Stimulated activated CD4-positive, alpha-beta T cell treated with anti-CD3 and anti-CD28 coated beads, Interleukin-1b, Interleukin-23, amount 100 ng/mL, for 4 hours (primary cell): ENCODE results near the gene ABR.

Experiments used
- DNase-seq, 2 donors: peaks; one replicate each; pipeline ENCODE4 v3.0.0-alpha.2; 2020; ENCODE audit warnings: low read depth in 2 of 2

Gene ABR

DNA sequence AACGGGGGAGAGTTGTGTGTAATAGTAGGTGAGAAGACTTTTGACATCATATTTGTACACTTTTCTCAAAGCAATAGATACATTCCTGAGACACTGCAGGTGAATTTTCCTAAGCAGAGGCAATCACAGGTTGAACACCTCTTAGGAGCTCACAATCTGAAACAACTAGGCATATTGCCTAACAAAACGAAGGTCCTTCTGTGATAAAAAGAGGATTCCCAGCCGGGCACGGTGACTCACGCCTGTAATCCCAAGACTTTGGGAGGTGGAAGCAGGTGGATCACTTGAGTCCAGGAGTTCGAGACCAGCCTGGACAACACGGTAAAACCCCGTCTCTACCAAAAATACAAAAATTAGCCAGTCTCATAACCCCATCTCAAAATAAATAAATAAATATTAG lies 217.6 kb downstream of the ABR start:
- DNase-seq: no peak

GRCh38 chr17:958712-959451 lies 220.9 kb downstream of the ABR start:
- DNase-seq: no peak

DNA sequence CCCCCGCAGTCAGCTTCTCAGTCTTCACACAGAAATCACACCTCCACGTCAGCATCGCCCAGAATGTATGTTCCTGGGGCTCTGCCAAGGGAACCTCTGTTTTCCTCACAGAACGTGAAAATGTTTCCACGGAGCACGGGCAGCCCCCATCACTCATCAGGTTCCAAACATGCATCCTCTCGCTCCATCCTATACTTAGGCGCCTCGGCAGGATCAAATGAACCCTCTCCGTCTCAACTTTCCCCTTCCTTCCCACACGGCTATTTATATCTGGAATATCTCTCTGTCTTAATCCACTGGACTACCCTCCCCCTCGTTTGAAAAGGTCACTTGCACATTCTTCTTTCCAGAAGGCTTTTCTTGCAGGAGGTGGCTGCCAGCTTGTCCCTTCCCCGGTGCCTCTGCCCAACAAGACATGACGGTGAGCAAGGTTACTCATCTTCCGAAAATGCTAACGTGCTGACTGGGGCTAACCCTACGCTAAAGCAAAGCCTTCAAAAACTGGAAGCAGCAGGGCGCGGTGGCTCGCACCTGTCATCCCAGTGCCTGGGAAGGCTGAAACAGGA lies 221.8 kb downstream of the ABR start:
- no peak for DNase-seq

- DNase-seq: no peak
Observed at GRCh38 chr17:956905-957304, 222.9 kb downstream of the ABR start.

GRCh38 chr17:954431-955164 lies 225.2 kb downstream of the ABR start:
- no peak for DNase-seq

DNA sequence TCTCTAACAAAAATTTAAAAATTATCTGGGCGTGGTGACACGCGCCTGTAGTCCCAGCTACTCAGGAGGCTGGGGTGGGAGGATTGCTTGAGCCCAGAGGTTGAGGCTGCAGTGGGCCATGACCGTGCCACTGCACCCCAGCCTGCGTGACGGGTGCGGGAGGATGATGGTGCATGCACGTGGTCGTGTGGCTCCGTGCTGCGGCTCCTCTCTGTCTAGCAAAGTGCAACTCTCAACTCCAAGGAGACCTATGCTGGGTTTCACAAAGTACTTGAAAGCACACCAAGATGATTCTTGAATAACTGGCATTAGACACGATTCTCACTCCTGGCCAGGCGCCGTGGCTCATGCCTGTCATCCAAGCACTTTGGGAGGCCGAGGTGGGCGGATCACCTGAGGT lies 226.0 kb downstream of the ABR start:
- no peak for DNase-seq
